Esophagus muscularis mucosa (tissue), 4 donors: ENCODE results near the gene GRM4.

Source experiments
- CTCF ChIP-seq, 3 experiments: fragments of 200-600 bp in 2 of 3; fragments of 450-650 bp in 1 of 3; sonication (generic) in 2 of 3; IDR thresholded peaks; one replicate each; pipeline ENCODE4 v1.5.1; 2017 to 2019; ENCODE audit warnings: antibody characterized with exemption in 3 of 3, mild to moderate bottlenecking in 2 of 3, moderate library complexity in 1 of 3
- EP300 ChIP-seq: sonication (generic); formaldehyde crosslinking; IDR thresholded peaks from one replicate; pipeline ENCODE4 v1.6.1; 2017; ENCODE audit warnings: antibody characterized with exemption
- POLR2A ChIP-seq: fragments of 450-650 bp; IDR thresholded peaks from one replicate; pipeline ENCODE4 v1.6.1; 2017; ENCODE audit warnings: antibody characterized with exemption, moderate library complexity, mild to moderate bottlenecking, low read depth
- POLR2AphosphoS5 ChIP-seq, 2 donors: sonication (generic); formaldehyde crosslinking; IDR thresholded peaks; one replicate each; pipeline ENCODE4 v1.6.1; 2017; ENCODE audit warnings: antibody characterized with exemption in 2 of 2

DNA sequence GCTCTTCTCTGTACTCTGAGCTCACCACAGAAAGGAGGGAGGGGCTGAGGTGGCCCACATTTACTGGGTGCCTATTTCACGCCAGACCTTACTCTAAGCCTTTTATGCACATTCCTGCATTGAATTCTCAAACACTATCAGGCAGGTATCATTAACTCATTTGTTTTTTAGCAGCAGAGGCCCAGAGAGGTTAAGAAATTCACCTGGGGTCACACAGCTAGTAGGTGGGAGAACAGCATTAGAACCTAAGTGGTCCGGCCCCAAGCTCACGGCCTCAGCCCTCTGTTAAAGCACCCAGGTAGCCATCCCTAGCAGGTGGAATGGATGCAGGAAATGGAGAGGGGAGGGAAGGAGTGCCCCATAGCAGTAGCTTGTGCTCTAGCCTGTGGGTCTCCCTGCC lies 84.5 kb downstream of the GRM4 start:
- TF ChIP-seq CTCF (IDR thresholded peaks at IDR 0.05): no peak
- no peak for TF ChIP-seq EP300
- no peak for TF ChIP-seq POLR2A
- no peak for TF ChIP-seq POLR2AphosphoS5 (IDR thresholded peaks at IDR 0.05)
